Astrocyte of the cerebellum (primary cell): ENCODE results near the gene SEPTIN1.

Experiments used
- DNase-seq: peaks from one replicate; pipeline ENCODE4 v3.0.0-alpha.2; 2011; ENCODE audit warnings: low read depth
- H3K4me3 ChIP-seq: 2 replicates; pipeline ENCODE4 v1.5.1; 2011; ENCODE audit warnings: mild to moderate bottlenecking, low read depth, low read length, moderate library complexity
- CTCF ChIP-seq: IDR thresholded peaks from 2 replicates; pipeline ENCODE4 v1.5.1; 2012; ENCODE audit warnings: low read length, low read depth, moderate library complexity, mild to moderate bottlenecking; ENCODE audit errors: missing control alignments
- in situ Hi-C: cut with HindIII; loops from 2 replicates; pipeline ENCODE4 v1.10.0; 2017; ENCODE audit warnings: low sequenced_read_pairs

Gene SEPTIN1

DNA sequence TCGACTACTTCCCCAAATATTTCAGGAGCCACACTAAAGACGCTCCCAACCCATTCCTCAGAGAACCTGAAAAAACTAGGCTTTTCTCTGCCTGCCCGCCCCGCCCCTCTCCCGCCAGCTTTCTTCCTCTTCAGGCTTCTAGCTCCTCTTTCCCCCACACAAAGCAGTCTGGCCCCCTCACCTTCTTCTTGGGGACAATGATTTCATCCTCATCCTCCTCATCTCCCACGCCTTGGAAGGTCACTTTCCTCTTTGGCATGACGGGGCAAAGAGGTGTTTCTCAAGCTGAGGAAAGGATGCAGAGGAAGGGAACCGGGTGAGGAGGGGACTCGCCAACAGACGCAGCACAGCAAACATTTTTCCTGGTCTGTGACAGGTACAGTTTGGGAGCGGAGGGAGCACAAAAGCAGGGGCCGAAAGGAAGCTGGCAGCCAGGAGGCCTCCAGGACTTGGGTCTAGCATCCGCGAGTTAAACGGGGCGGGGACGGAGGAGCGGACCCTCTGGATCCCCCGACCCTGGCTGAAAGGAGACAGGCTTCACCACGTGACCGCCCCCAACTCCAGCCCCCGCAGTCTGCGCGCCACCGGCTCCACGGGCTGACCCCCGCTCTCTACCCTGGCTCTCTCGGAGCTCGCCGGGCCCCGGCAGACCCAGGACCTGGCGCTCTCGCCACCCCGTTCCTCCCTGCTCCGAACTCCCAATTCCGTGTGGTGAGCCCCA, 27.8 kb downstream of the SEPTIN1 start:
- TF ChIP-seq CTCF = no peak

DNA sequence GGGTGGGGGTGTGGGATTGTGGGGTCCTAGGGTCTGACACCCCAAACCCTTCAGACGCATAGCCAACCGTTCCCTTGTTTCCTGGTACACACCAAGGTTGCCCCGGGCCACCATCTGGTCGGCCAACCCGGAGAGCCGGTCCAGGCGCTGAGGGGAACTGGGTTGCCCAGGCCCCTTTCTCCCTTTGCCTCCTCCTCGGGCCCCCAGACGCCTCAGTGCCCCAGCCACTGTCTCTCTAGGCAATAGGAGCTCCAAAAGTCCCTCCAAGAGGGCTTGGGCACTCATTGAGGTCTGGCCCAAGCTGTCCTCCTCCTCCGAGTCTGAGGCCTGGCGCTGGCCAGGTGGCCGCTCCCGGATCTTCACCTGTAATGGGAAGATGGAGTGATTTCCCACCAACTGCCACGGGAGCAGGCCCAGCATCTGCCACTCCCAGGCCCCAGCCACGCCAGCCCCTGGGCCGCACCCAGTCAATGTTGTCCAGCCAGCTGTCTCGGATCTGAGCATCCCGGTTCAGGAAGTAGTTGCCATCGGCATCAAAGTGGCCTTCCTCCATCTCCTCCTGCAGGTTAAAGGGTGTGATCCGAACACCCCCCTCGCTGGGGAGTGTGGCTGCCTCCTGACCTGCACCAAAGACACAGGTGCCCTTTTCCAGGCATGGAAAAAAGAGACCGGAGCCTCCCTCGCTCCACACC, 28.8 kb downstream of the SEPTIN1 start:
- peak overlapping the region; percentile 94 for H3K4me3 ChIP-seq
- in situ Hi-C loops = no loop called here
- TF ChIP-seq CTCF = no peak
- no peak for DNase-seq

More for the DNA sequence above, 27.8 kb downstream of the SEPTIN1 start:
- in situ Hi-C loops = no loop called here
- no peak for DNase-seq
- H3K4me3 ChIP-seq = peak overlapping the region; percentile 94

DNA sequence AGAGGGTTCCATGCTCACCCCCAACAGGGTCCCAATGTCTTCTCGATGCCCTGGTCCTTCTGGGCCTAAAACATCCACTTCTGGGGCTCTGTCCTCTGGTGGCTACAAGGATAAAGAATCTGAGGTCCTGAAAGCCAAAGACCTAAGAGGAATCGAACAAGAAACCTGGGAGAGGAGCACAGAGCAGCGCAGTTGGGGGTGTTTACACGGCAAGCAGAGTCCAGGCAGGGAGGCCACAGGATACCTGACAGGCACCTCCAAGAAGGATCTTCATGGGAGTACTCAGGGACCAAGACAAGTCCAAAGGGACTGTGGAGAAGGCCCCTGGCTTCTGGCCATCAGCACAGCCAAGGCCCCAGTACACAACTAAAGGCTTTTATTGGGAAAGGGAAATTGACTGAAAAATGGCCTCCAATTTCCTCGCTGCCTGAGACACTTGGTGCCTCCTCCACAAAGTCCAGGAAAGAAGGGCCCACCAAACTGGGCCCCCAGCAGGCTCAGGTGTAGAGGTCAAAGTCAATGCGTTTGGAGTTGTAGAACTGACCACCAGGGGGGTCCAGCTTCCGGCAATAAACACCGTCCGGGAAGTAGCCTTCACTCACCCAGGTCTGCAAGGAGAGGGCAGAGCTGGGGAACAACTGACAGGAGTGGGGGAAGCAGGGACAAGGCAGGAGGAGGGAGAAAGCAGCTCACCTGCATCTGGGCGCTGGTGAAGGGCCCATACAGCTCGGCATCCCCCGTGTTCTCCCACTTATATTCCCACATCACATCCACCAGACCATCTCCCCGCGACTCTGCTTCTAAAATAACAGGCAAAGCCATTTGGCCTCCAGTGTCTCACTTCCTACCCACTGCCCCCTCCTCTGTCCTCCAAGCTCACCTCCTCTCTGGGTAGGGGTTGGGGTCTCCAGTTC, 29.6 kb downstream of the SEPTIN1 start:
- DNase-seq = no peak
- H3K4me3 ChIP-seq = no peak overlapping the region
- in situ Hi-C loops = no loop called here
- TF ChIP-seq CTCF = peak; percentile 16

GRCh38 chr16:30351586-30352419, 30.6 kb downstream of the SEPTIN1 start:
- TF ChIP-seq CTCF = no peak
- peak; percentile 96 for DNase-seq
- in situ Hi-C loops = no loop called here
- H3K4me3 ChIP-seq = no peak overlapping the region

GRCh38 chr16:30351001-30351441, 31.3 kb downstream of the SEPTIN1 start:
- DNase-seq = no peak
- no peak for TF ChIP-seq CTCF
- no peak overlapping the region for H3K4me3 ChIP-seq
- in situ Hi-C loops = no loop called here
